Lower leg skin (tissue), 3 donors: ENCODE measurements around the gene GPBAR1.

ENCODE experiments used
- CTCF ChIP-seq, 3 donors: fragments of 450-650 bp; IDR thresholded peaks; one replicate each; pipeline ENCODE4 v1.5.1; 2016; ENCODE audit warnings: antibody characterized with exemption in 3 of 3, mild to moderate bottlenecking in 3 of 3, moderate library complexity in 2 of 3
- POLR2A ChIP-seq, 2 donors: fragments of 450-650 bp; IDR thresholded peaks; one replicate each; pipeline ENCODE4 v1.6.1; 2016 to 2017; ENCODE audit warnings: antibody characterized with exemption in 2 of 2, mild to moderate bottlenecking in 1 of 2, moderate library complexity in 1 of 2

- TF ChIP-seq CTCF (IDR thresholded peaks at IDR 0.05) (no peak), POLR2A (IDR thresholded peaks at IDR 0.05) (no peak)
These were observed 15.6 kb upstream of the GPBAR1 start for GRCh38 chr2:218245214-218245613.
